AG04450 (cell line): ENCODE data around the gene HLA-F. TPM values are rescaled to one million over a fixed set of nuclear protein-coding genes. Genes with fewer than 3 reads are reported as not detected.

Experiments
- CTCF ChIA-PET: fragments of 300-600, 350-600 bp; formaldehyde crosslinking; extraction: SDS; loops from one replicate; lab custom pipeline; 2022; ENCODE audit warnings: antibody characterized with exemption, inconsistent platforms; lab: Charles Lee
- POLR2A ChIA-PET: fragments of 350-600 bp; formaldehyde crosslinking; extraction: SDS; loops from one replicate; lab custom pipeline; 2021; ENCODE audit warnings: antibody characterized with exemption, inconsistent platforms; lab: Yijun Ruan, JAX
- DNase-seq: peaks from one replicate; pipeline ENCODE4 v3.0.0-alpha.2; 2011; ENCODE audit warnings: low read depth, low spot score
- H3K27ac ChIP-seq: one replicate; pipeline ENCODE4 v1.5.1; 2012; ENCODE audit warnings: low read depth, low read length, control low read depth
- H3K27me3 ChIP-seq: one replicate; pipeline ENCODE4 v1.6.0; 2012; ENCODE audit warnings: low read length; ENCODE audit not compliant: control insufficient read depth, insufficient read depth
- H3K4me3 ChIP-seq: 2 replicates; pipeline ENCODE4 v1.5.1; 2011; ENCODE audit warnings: mild to moderate bottlenecking, low read depth, low read length, control low read depth
- H3K9me3 ChIP-seq: 2 replicates; pipeline ENCODE4 v1.5.1; 2012; ENCODE audit warnings: low read length; ENCODE audit not compliant: control insufficient read depth, insufficient read depth
- polyA plus RNA-seq: library from polyadenylated mRNA; depleted of rRNA; stranded (reverse); fragments of >200 nt; gene quantifications from 2 replicates; pipeline ENCODE4 v1.2.3, GENCODE V29; 2011
- TF ChIP-seq, protein P1 (sequence below): IDR thresholded peaks from 2 replicates; pipeline ENCODE4 v1.5.1; 2011; ENCODE audit warnings: low read depth, low read length, control low read depth, inconsistent platforms

Gene HLA-F
- polyA plus RNA-seq, 1 experiment: 0.12 TPM

DNA sequence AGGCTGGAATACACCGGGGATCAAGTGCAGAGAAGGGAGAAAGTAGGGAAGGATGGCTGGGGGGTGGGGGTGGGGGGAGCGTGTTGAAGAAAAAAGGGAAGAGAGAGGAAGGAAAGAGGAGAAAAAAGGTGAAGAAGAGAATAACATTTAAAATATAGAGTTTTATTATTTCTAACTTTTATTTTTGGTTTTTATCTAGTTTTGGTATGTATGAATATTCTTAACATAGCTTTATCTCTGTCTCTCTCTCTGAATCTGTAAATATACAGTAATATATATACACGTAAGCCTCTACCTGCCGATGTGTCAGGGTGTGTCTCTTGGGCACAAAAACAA lies 30.0 kb downstream of the HLA-F start:
- H3K4me3 ChIP-seq: peak overlapping the region; percentile 67
- CTCF ChIA-PET: interaction anchor here (0.6 to 3.0 kb wide), 6 partner anchors 16 to 104 kb away, joined by 3 to 23 read pairs (median 8); no protein-coding TSS in a partner anchor
- TF ChIP-seq, protein P1, sequence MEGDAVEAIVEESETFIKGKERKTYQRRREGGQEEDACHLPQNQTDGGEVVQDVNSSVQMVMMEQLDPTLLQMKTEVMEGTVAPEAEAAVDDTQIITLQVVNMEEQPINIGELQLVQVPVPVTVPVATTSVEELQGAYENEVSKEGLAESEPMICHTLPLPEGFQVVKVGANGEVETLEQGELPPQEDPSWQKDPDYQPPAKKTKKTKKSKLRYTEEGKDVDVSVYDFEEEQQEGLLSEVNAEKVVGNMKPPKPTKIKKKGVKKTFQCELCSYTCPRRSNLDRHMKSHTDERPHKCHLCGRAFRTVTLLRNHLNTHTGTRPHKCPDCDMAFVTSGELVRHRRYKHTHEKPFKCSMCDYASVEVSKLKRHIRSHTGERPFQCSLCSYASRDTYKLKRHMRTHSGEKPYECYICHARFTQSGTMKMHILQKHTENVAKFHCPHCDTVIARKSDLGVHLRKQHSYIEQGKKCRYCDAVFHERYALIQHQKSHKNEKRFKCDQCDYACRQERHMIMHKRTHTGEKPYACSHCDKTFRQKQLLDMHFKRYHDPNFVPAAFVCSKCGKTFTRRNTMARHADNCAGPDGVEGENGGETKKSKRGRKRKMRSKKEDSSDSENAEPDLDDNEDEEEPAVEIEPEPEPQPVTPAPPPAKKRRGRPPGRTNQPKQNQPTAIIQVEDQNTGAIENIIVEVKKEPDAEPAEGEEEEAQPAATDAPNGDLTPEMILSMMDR: no peak
- POLR2A ChIA-PET: interaction anchor here (0.8 kb wide), 1 partner anchor 29 kb away, joined by 7 read pairs; no protein-coding TSS in a partner anchor
- H3K27me3 ChIP-seq: peaks cover 31% of the 10 kb centered on the region
- no peak overlapping the region for H3K27ac ChIP-seq
- DNase-seq: no peak
- H3K9me3 ChIP-seq: peaks cover 6% of the 10 kb centered on the region; the same call in 1 of the 2 replicates

DNA sequence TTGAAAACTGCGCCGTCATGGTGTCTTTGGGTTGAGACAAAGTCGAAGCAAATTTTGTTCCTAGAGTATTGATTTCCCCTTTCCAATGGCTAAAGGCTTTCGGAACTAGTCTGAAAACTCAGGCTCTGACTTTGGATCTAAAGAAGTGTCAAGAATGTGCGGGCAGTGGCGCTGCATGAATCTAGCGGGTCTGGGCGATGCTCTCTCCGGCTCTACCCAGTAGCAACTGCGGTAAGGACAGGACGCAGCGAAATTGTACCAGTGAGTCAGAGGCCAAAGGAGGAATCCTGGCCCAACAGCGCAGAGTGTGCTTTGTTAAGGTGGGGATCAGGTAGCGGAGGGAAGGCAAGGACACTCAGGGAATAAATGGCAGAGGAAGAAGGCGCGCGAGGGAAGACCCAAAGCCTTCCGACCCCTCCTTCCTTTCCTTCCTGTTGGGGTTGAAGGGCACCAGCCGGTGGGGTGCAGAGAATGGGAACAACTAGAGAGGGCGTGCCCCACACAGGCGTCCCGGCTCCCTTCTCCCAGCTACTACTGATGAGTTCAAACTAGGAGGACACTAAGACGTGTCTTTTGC lies 32.1 kb downstream of the HLA-F start:
- POLR2A ChIA-PET: no interaction called here
- H3K9me3 ChIP-seq: no peaks in the 10 kb centered on the region
- no peak overlapping the region for H3K27ac ChIP-seq
- DNase-seq: no peak
- H3K27me3 ChIP-seq: peaks cover 17% of the 10 kb centered on the region
- CTCF ChIA-PET: interaction anchor here (0.5 to 3.0 kb wide), 3 partner anchors 17 to 348 kb away, joined by 3 to 23 read pairs (median 4); no protein-coding TSS in a partner anchor
- TF ChIP-seq, protein P1: no peak
- H3K4me3 ChIP-seq: no peak overlapping the region

DNA sequence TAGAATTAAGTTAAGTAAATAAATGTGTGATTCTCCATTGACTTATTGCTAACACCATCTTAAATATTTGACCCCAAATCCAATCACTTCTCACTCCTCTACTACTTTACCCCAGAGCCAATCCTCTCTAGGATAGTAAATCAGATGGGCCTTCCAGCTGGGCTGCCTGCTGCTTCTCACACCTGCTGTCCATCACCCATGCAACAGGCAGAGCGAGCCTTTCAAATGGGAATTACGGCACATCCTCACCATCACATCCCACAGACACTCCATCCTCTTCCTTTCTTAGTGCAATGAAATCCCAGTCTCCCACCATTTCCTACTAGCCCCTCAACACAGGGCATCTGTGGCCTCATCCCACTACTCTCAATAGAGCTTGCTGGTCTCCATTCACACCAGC lies 34.0 kb downstream of the HLA-F start:
- ChIA-PET CTCF (no interaction called here), POLR2A (no interaction called here)
- Histone ChIP-seq H3K4me3 (no peak overlapping the region), H3K9me3 (no peaks in the 10 kb centered on the region), H3K27me3 (peaks cover 17% of the 10 kb centered on the region), H3K27ac (no peak overlapping the region)
- TF ChIP-seq, protein P1: no peak
- no peak for DNase-seq

DNA sequence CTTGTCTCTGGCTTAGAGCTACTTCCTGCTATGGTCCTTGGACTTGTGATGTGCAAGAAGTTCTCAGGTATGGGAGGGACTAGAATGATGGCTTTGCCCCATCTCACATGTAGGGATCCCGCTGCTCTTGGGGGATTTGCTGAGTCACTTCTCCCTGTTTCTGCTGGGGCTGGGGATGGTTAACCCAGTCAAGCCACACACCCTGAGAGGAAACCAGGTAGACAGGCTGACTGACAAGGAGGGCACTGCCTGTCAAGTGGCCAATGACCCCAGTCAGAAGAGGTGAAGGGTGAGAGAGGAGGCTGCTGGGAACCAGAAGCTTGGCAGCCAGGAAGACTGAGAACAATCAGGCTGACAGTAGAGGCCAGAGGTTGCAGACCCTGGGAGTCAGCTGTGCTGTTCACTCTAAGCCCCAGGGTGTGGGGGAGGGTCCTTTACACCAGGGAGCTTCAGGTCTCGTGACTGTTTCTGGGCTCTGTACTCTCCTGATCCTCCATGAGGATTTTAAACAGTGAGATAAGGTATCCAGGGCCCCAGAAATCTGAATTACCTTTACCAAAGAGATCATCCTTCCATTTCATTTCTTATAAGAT lies 34.6 kb downstream of the HLA-F start:
- Histone ChIP-seq H3K4me3 (no peak overlapping the region), H3K9me3 (no peaks in the 10 kb centered on the region), H3K27ac (no peak overlapping the region), H3K27me3 (peaks cover 17% of the 10 kb centered on the region)
- DNase-seq: no peak
- ChIA-PET POLR2A (no interaction called here), CTCF (no interaction called here)
- TF ChIP-seq, protein P1: no peak

DNA sequence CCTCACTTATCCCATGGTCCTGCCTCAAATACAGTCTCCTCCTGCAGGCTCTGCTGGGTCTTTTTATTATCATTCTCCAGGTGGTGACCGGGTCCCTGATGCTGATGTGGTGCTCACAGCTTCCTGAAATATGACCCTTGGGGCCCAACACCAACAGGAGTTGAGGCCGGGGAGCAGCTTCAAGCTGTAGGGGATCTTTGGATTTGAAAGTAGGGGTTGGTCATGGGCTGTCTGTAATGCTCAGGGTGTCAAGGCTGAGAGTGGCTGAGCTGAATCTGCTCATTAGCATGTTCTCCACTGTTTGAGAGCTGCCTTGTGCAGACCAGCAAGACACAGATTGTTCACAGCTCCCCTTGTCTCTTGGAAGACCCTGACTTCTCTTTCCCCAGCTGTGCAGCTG lies 35.5 kb downstream of the HLA-F start:
- CTCF ChIA-PET: no interaction called here

More for the DNA sequence above, 35.5 kb downstream of the HLA-F start:
- Histone ChIP-seq H3K27ac (no peak overlapping the region), H3K9me3 (no peaks in the 10 kb centered on the region), H3K27me3 (peaks cover 17% of the 10 kb centered on the region), H3K4me3 (no peak overlapping the region)
- TF ChIP-seq, protein P1: no peak
- POLR2A ChIA-PET: no interaction called here
- DNase-seq: no peak
